Measurements from ENCODE around the gene MAPK14. TPM values are rescaled to one million over a fixed set of nuclear protein-coding genes. Genes with fewer than 3 reads are reported as not detected.

The MAPK14 gene
- total and polyA plus RNA-seq, 9 of the 15 experiments (the other 6 are each of a cell fraction or from before 2014, with no cell fraction given), result 8.8 to 62.7 (median 35.5) TPM

GRCh38 chr6:36120979-36121786, 93.6 kb downstream of the MAPK14 start (continued):
- TF ChIP-seq PHF20 (IDR thresholded peaks at IDR 0.05; ENCODE audit: partially characterized antibody), result no peak
- no peak for TF ChIP-seq ZBTB43 (CRISPR knock-in tag; IDR thresholded peaks at IDR 0.05)
- TF ChIP-seq TSHZ1 (CRISPR knock-in tag; IDR thresholded peaks at IDR 0.05), result no peak
- TF ChIP-seq SREBF2 (CRISPR knock-in tag; IDR thresholded peaks at IDR 0.05), result no peak
- no peak for TF ChIP-seq EP300 (IDR thresholded peaks at IDR 0.05; ENCODE audit: low read length)
- TF ChIP-seq PTRF (tag; IDR thresholded peaks at IDR 0.05), result no peak
- no peak for TF ChIP-seq ZNF551 (CRISPR knock-in tag; IDR thresholded peaks at IDR 0.05)
- peak; percentile 35; the same call in 1 of the 2 replicates for TF ChIP-seq ARID1B (IDR thresholded peaks at IDR 0.05)
- TF ChIP-seq ZNF282 (CRISPR knock-in tag; IDR thresholded peaks at IDR 0.05), result no peak
- TF ChIP-seq STAT5A (IDR thresholded peaks at IDR 0.05; ENCODE audit: borderline replicate concordance, low read length), result no peak
- 0 out of 2 replicates have a peak, but pooled peaks have one; percentile 22 for TF ChIP-seq RBFOX2 (IDR thresholded peaks at IDR 0.05; ENCODE audit: low read depth, low read length)
- TF ChIP-seq XRCC3 (IDR thresholded peaks at IDR 0.05), result no peak
- TF ChIP-seq SETDB1 (IDR thresholded peaks at IDR 0.05; ENCODE audit: low read length), result no peak
- TF ChIP-seq YBX1 (IDR thresholded peaks at IDR 0.05), result no peak
- TF ChIP-seq RBM17 (IDR thresholded peaks at IDR 0.05; ENCODE audit: borderline replicate concordance, low read depth, low read length), result no peak
- TF ChIP-seq GABPB1 (CRISPR knock-in tag; IDR thresholded peaks at IDR 0.05), result 0 out of 2 replicates have a peak, but pooled peaks have one; percentile 22
- TF ChIP-seq ZNF274 (IDR thresholded peaks at IDR 0.05; ENCODE audit: borderline replicate concordance, low read depth, low read length), result no peak
- TF ChIP-seq ZNF263 (CRISPR knock-in tag; IDR thresholded peaks at IDR 0.05; ENCODE audit: borderline replicate concordance), result 0 out of 2 replicates have a peak, but pooled peaks have one; percentile 22
- TF ChIP-seq TEAD1 (CRISPR knock-in tag; IDR thresholded peaks at IDR 0.05), result 0 out of 4 replicates have a peak, but pooled peaks of 1 of the 2 experiments have one; percentile 18
